OCI-LY1 (cell line): ENCODE measurements around the gene RERG.
"Not testable (repeated sequence)": the region's sequence is repeated elsewhere in the genome, so short reads cannot be mapped to it uniquely, and the experiment has no call there.

Experiments used
- H2AFZ ChIP-seq: fragments of 200-600 bp; sonication (generic), shearing (Covaris generic); 2 replicates; pipeline ENCODE4 v1.6.0; 2014; ENCODE audit warnings: antibody characterized with exemption, mild to moderate bottlenecking, low read length
- H3F3A ChIP-seq: fragments of 200-600 bp; sonication (generic), shearing (Covaris generic); 2 replicates; pipeline ENCODE4 v1.6.0; 2014; ENCODE audit warnings: mild to moderate bottlenecking, antibody characterized with exemption, low read length, moderate library complexity; ENCODE audit not compliant: insufficient read depth
- H3K27ac ChIP-seq: fragments of 200-600 bp; sonication (generic); 2 replicates; pipeline ENCODE4 v1.5.1; 2014; ENCODE audit warnings: low read length, mixed run types, mild to moderate bottlenecking, low read depth; ENCODE audit not compliant: poor library complexity, severe bottlenecking
- H3K27me3 ChIP-seq: fragments of 200-600 bp; sonication (generic); 2 replicates; pipeline ENCODE4 v1.6.0; 2014; ENCODE audit warnings: antibody characterized with exemption, mild to moderate bottlenecking, low read length, moderate library complexity; ENCODE audit not compliant: insufficient read depth
- H3K36me3 ChIP-seq: fragments of 200-600 bp; sonication (generic); 2 replicates; pipeline ENCODE4 v1.6.1; 2014; ENCODE audit warnings: mild to moderate bottlenecking, antibody characterized with exemption, low read length, moderate library complexity, mixed read lengths; ENCODE audit not compliant: insufficient read depth
- H3K4me1 ChIP-seq: fragments of 200-600 bp; sonication (generic); 2 replicates; pipeline ENCODE4 v1.5.1; 2014; ENCODE audit warnings: mild to moderate bottlenecking, low read length, moderate library complexity; ENCODE audit not compliant: insufficient read depth, severe bottlenecking
- H3K4me2 ChIP-seq: fragments of 200-600 bp; sonication (generic), shearing (Covaris generic); 2 replicates; pipeline ENCODE4 v1.6.1; 2014; ENCODE audit warnings: low read length
- H3K4me3 ChIP-seq: fragments of 200-600 bp; sonication (generic); 2 replicates; pipeline ENCODE4 v1.5.1; 2014; ENCODE audit warnings: low read length, low read depth, mild to moderate bottlenecking, mixed read lengths; ENCODE audit not compliant: poor library complexity, severe bottlenecking
- H3K79me2 ChIP-seq: fragments of 200-600 bp; shearing (Covaris generic); 2 replicates; pipeline ENCODE4 v1.6.1; 2016; ENCODE audit warnings: mixed run types, low read length, mixed read lengths; ENCODE audit not compliant: insufficient read depth
- H3K9ac ChIP-seq: fragments of 200-600 bp; sonication (generic), shearing (Covaris generic); 2 replicates; pipeline ENCODE4 v1.6.1; 2014; ENCODE audit warnings: mild to moderate bottlenecking, low read length, mixed read lengths
- H3K9me2 ChIP-seq: fragments of 200-600 bp; sonication (generic), shearing (Covaris generic); 2 replicates; pipeline ENCODE4 v1.6.1; 2014; ENCODE audit warnings: low read depth, mild to moderate bottlenecking, low read length, mixed read lengths
- H3K9me3 ChIP-seq: fragments of 200-600 bp; shearing (Covaris generic); 2 replicates; pipeline ENCODE4 v1.6.1; 2014; ENCODE audit warnings: low read length, mixed read lengths
- H4K20me1 ChIP-seq: fragments of 200-600 bp; sonication (generic), shearing (Covaris generic); 2 replicates; pipeline ENCODE4 v1.6.0; 2016; ENCODE audit warnings: mild to moderate bottlenecking, low read length; ENCODE audit not compliant: insufficient read depth
- EZH2 ChIP-seq: fragments of 200-600 bp; sonication (generic), shearing (Covaris generic); IDR thresholded peaks from 2 replicates; pipeline ENCODE4 v1.8.0; 2017; ENCODE audit warnings: borderline replicate concordance, mixed run types, mild to moderate bottlenecking, antibody characterized with exemption, low read length, moderate library complexity, mixed read lengths
- TF ChIP-seq, protein P1 (sequence below): fragments of 200-600 bp; sonication (generic), shearing (Covaris generic); IDR thresholded peaks from 2 replicates; pipeline ENCODE4 v1.5.1; 2017; ENCODE audit warnings: mild to moderate bottlenecking, antibody characterized with exemption, low read length, moderate library complexity, mixed read lengths

The RERG gene

GRCh38 chr12:15092826-15093225 lies 128.4 kb downstream of the RERG start:
- no peaks in the 10 kb centered on the region for H3K79me2 ChIP-seq
- no peak overlapping the region for H3K9ac ChIP-seq
- H3F3A ChIP-seq, result no peaks in the 10 kb centered on the region
- H4K20me1 ChIP-seq, result no peaks in the 10 kb centered on the region
- H2AFZ ChIP-seq, result no peak overlapping the region
- H3K27me3 ChIP-seq, result no peaks in the 10 kb centered on the region
- no peak for TF ChIP-seq EZH2
- TF ChIP-seq, protein P1, sequence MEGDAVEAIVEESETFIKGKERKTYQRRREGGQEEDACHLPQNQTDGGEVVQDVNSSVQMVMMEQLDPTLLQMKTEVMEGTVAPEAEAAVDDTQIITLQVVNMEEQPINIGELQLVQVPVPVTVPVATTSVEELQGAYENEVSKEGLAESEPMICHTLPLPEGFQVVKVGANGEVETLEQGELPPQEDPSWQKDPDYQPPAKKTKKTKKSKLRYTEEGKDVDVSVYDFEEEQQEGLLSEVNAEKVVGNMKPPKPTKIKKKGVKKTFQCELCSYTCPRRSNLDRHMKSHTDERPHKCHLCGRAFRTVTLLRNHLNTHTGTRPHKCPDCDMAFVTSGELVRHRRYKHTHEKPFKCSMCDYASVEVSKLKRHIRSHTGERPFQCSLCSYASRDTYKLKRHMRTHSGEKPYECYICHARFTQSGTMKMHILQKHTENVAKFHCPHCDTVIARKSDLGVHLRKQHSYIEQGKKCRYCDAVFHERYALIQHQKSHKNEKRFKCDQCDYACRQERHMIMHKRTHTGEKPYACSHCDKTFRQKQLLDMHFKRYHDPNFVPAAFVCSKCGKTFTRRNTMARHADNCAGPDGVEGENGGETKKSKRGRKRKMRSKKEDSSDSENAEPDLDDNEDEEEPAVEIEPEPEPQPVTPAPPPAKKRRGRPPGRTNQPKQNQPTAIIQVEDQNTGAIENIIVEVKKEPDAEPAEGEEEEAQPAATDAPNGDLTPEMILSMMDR, result no peak
- H3K4me1 ChIP-seq, result no peaks in the 10 kb centered on the region
- H3K27ac ChIP-seq, result no peak overlapping the region
- H3K4me2 ChIP-seq, result no peak overlapping the region
- no peaks in the 10 kb centered on the region for H3K9me2 ChIP-seq
- no peaks in the 10 kb centered on the region for H3K9me3 ChIP-seq
- no peak overlapping the region for H3K4me3 ChIP-seq
- H3K36me3 ChIP-seq, result no peaks in the 10 kb centered on the region; the same call in 1 of the 2 replicates

DNA sequence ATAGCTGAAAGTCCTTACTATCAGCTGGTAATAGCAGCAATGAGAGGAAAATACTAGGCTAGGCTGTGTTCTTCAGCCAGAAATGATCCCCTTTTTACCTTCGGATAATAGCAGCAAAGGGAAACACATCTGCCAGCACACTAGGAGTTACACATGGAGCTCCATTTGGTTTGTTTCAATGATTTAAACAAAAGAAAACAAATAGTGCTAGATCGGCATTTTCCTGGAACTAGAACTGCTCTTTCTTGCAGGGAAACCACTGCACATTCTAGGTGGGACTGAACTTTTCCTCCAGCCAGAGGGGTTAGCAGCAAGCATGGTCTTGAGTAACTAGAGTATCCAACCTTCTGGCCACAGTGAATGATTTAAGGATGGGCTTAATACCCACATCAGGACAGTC lies 130.8 kb downstream of the RERG start:
- Histone ChIP-seq H3K79me2 (no peaks in the 10 kb centered on the region), H3K36me3 (no peaks in the 10 kb centered on the region; the same call in 1 of the 2 replicates), H3K27ac (no peak overlapping the region), H3K9me2 (no peaks in the 10 kb centered on the region), H3K4me2 (no peak overlapping the region), H3K4me3 (no peak overlapping the region), H3K9me3 (no peaks in the 10 kb centered on the region), H3K4me1 (no peaks in the 10 kb centered on the region), H3K9ac (no peak overlapping the region), H2AFZ (no peak overlapping the region), H4K20me1 (no peaks in the 10 kb centered on the region), H3K27me3 (no peaks in the 10 kb centered on the region), H3F3A (no peaks in the 10 kb centered on the region)
- TF ChIP-seq EZH2, result no peak
- TF ChIP-seq, protein P1, result no peak

GRCh38 chr12:15088105-15088504 lies 133.1 kb downstream of the RERG start:
- no peaks in the 10 kb centered on the region for H3K27me3 ChIP-seq
- H3K4me2 ChIP-seq, result no peak overlapping the region
- no peak overlapping the region for H3K27ac ChIP-seq
- H4K20me1 ChIP-seq, result no peaks in the 10 kb centered on the region
- H2AFZ ChIP-seq, result no peak overlapping the region
- no peaks in the 10 kb centered on the region for H3F3A ChIP-seq
- TF ChIP-seq, protein P1, result no peak
- no peak for TF ChIP-seq EZH2
- H3K4me3 ChIP-seq, result no peak overlapping the region
- no peaks in the 10 kb centered on the region for H3K4me1 ChIP-seq
- no peaks in the 10 kb centered on the region for H3K9me3 ChIP-seq
- H3K9me2 ChIP-seq, result no peaks in the 10 kb centered on the region
- no peaks in the 10 kb centered on the region for H3K79me2 ChIP-seq
- H3K9ac ChIP-seq, result no peak overlapping the region
- no peaks in the 10 kb centered on the region; the same call in 1 of the 2 replicates for H3K36me3 ChIP-seq

- H2AFZ ChIP-seq, H3K9ac ChIP-seq, H3K27me3 ChIP-seq, H3K4me1 ChIP-seq, H3K9me3 ChIP-seq, H3K4me3 ChIP-seq, H3K4me2 ChIP-seq, H3K36me3 ChIP-seq, H3F3A ChIP-seq, H3K9me2 ChIP-seq, H4K20me1 ChIP-seq, H3K79me2 ChIP-seq, H3K27ac ChIP-seq: not testable (repeated sequence)
These were observed 143.5 kb downstream of the RERG start for GRCh38 chr12:15077751-15078150.
